MG63 (cell line): ENCODE measurements around the gene DENR. TPM values are rescaled to one million over a fixed set of nuclear protein-coding genes. Genes with fewer than 3 reads are reported as not detected.
A peak's percentile ranks its signal among the peaks of the same experiment; 100 is the strongest.
"Not testable (repeated sequence)": the region's sequence is repeated elsewhere in the genome, so short reads cannot be mapped to it uniquely, and the experiment has no call there.

Source experiments
- DNase-seq: peaks from one replicate; pipeline ENCODE4 v3.0.0-alpha.2; 2020
- H3K27me3 ChIP-seq: fragments of 250-450 bp; sonication (Bioruptor Pico); 2 replicates; pipeline ENCODE4 v1.5.1; 2020; ENCODE audit warnings: mild to moderate bottlenecking, moderate library complexity
- H3K36me3 ChIP-seq: fragments of 250-450 bp; sonication (Bioruptor Pico); 2 replicates; pipeline ENCODE4 v1.5.1; 2020; ENCODE audit warnings: mild to moderate bottlenecking, moderate library complexity
- H3K4me3 ChIP-seq: fragments of 250-450 bp; sonication (Bioruptor Pico); 2 replicates; pipeline ENCODE4 v1.5.1; 2020; ENCODE audit warnings: mild to moderate bottlenecking, moderate library complexity
- H3K9me3 ChIP-seq: fragments of 250-450 bp; sonication (Bioruptor Pico); 2 replicates; pipeline ENCODE4 v1.5.1; 2020; ENCODE audit warnings: mild to moderate bottlenecking, moderate library complexity
- total RNA-seq: library from RNA; depleted of rRNA; stranded (reverse); fragments of >200 nt; shearing (Covaris generic); gene quantifications from 2 replicates; pipeline ENCODE4 v1.2.3, GENCODE V29; 2014; ENCODE audit warnings: low replicate concordance; rRNA removed

The DENR gene, protein sequence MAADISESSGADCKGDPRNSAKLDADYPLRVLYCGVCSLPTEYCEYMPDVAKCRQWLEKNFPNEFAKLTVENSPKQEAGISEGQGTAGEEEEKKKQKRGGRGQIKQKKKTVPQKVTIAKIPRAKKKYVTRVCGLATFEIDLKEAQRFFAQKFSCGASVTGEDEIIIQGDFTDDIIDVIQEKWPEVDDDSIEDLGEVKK
- total RNA-seq: 19.7 and 26.8 TPM in 2 replicates

- no peaks in the 10 kb centered on the region for H3K27me3 ChIP-seq
- H3K36me3 ChIP-seq: peaks cover 47% of the 10 kb centered on the region
- DNase-seq: peak; percentile 97
- H3K4me3 ChIP-seq: peak within 1 kb of the TSS; percentile 92
- H3K9me3 ChIP-seq: no peaks in the 10 kb centered on the region
Measured at GRCh38 chr12:122752464-122753318, at the start of gene DENR. TSS of gene DENR (plus strand) at chr12:122752824. CDS start at chr12:122753702, 878 bp downstream.

DNA sequence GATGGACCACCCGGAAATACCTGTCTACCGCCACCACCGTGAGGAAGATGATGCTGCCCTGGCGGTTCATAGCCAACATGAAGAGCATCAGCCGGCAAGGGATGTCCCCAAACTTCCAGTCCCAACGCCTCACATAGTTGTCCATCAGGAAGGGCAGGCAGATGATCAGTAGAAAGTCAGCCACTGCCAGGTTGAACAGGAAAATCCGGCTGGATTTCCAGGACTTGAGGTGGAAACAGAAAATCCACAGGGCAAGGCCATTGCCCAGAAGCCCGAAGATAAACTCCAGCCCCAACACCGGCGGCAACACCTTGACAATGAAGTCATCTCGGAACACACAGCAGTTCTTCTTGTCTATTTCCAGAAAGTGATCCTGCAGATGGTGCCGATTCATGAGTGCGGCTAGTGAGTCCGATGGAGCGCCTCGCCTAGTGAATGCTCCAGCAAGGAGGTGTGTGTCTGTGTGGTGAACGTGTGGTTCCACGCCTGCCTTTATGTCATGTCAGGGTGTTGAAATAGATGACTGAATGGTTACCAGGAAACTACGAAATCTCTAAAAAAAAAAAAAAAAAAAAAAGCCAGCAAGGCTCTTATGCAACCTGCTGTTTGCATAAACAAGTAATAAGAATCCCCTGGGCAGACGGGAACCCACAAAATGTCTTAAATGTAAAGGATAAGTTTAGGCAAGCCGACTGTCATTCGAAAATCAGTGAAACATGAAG, 49.6 kb upstream of the DENR start, which contains the start of gene HCAR2:
Gene HCAR2 (minus strand): TSS at position 468 of the 722 bp plus-strand sequence. CDS start 74 bp downstream, at position 394.
- H3K9me3 ChIP-seq, DNase-seq, H3K4me3 ChIP-seq, H3K36me3 ChIP-seq, H3K27me3 ChIP-seq: not testable (repeated sequence)

DNA sequence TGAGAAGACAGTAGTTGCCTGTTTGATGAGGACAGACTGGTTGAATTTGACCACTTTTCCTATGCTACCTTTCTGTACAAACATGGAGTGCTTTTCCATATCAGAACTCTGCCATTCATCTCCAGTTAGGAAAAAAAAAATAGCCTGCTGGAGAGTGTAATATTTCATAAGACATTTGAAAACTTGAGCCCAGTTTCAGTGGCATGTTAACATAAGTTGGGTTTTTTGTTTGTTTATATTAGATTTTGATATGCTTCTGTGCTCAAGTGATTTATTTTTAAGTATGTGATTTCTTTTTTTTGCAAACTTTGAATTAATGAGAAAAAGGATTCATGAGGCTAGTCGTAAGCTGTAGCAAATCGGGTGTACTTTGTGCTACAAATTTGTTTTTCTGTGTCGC, 48.8 kb upstream of the DENR start:
- not testable (repeated sequence) for DNase-seq, H3K9me3 ChIP-seq, H3K27me3 ChIP-seq, H3K36me3 ChIP-seq, H3K4me3 ChIP-seq

GRCh38 chr12:122709287-122709686, 43.3 kb upstream of the DENR start:
- H3K36me3 ChIP-seq, H3K4me3 ChIP-seq, H3K27me3 ChIP-seq, H3K9me3 ChIP-seq, DNase-seq: not testable (repeated sequence)

GRCh38 chr12:122710341-122710740, 42.3 kb upstream of the DENR start:
- not testable (repeated sequence) for H3K27me3 ChIP-seq, DNase-seq, H3K36me3 ChIP-seq, H3K9me3 ChIP-seq, H3K4me3 ChIP-seq

GRCh38 chr12:122711266-122711665, 41.4 kb upstream of the DENR start:
- not testable (repeated sequence) for DNase-seq, H3K27me3 ChIP-seq, H3K36me3 ChIP-seq, H3K9me3 ChIP-seq, H3K4me3 ChIP-seq

- H3K4me3 ChIP-seq, DNase-seq, H3K27me3 ChIP-seq, H3K9me3 ChIP-seq, H3K36me3 ChIP-seq: not testable (repeated sequence)
Measured at GRCh38 chr12:122713491-122714188, 39.0 kb upstream of the DENR start.

- H3K4me3 ChIP-seq, H3K36me3 ChIP-seq, H3K27me3 ChIP-seq, H3K9me3 ChIP-seq, DNase-seq: not testable (repeated sequence)
Measured at GRCh38 chr12:122715211-122715610, 37.4 kb upstream of the DENR start.

DNA sequence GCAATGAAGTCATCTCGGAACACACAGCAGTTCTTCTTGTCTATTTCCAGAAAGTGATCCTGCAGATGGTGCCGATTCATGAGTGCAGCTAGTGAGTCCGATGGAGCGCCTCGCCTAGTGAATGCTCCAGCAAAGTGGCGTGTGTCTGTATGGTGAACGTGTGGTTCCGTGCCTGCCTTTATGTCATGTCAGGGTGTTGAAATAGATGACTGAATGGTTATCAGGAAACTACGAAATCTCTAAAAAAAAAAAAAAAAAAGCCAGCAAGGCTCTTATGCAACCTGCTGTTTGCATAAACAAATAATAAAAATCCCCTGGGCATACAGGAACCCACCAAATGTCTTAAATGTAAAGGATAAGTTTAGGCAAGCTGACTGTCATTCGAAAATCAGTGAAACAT, 36.0 kb upstream of the DENR start, which contains the start of gene HCAR3:
Gene HCAR3 (minus strand): TSS at position 154 of the 400 bp plus-strand sequence. CDS start 74 bp downstream, at position 80.
- not testable (repeated sequence) for H3K4me3 ChIP-seq, H3K36me3 ChIP-seq, H3K9me3 ChIP-seq, DNase-seq, H3K27me3 ChIP-seq

- DNase-seq: no peak
- no peaks in the 10 kb centered on the region; the same call in 1 of the 2 replicates for H3K27me3 ChIP-seq
- no peak overlapping the region for H3K4me3 ChIP-seq
Measured at GRCh38 chr12:122721057-122721545, 31.5 kb upstream of the DENR start.

GRCh38 chr12:122722387-122722786, 30.2 kb upstream of the DENR start:
- Histone ChIP-seq H3K36me3 (no peaks in the 10 kb centered on the region), H3K9me3 (no peaks in the 10 kb centered on the region), H3K27me3 (no peaks in the 10 kb centered on the region; the same call in 1 of the 2 replicates), H3K4me3 (no peak overlapping the region)
- DNase-seq: no peak

More at GRCh38 chr12:122721057-122721545, 31.5 kb upstream of the DENR start:
- H3K9me3 ChIP-seq: no peaks in the 10 kb centered on the region
- H3K36me3 ChIP-seq: no peaks in the 10 kb centered on the region

DNA sequence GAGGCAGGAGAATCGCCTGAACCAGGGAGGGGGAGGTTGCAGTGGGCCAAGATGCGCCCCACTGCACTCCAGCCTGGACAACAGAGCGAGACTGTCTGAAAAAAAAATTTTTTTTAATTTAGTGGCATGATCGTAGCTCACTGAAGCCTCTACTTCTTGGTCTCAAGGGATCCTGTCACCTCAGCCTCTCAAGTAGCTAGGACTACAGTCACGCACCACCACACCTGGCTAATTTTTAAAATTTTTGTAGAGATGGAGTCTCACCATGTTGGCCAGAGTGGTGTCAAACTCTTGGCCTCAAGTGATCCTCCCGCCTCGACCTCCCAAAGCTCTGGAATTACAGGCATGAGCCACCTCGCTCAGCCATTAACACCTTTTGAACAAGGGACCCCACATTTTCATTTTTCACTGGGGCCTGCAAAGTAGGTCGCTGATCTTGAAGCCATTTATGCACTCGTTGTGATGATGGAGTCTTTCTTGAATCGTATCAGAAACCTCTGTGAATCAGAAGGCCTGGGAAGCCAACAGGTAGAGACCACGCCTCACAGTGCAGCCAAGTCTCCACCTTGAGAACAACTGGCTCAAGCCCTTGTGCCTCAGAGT, 27.9 kb upstream of the DENR start:
- Histone ChIP-seq H3K4me3 (no peak overlapping the region), H3K27me3 (no peaks in the 10 kb centered on the region; the same call in 1 of the 2 replicates), H3K9me3 (no peaks in the 10 kb centered on the region), H3K36me3 (no peaks in the 10 kb centered on the region)
- DNase-seq: no peak

GRCh38 chr12:122725452-122726079, 27.1 kb upstream of the DENR start:
- no peak for DNase-seq
- no peaks in the 10 kb centered on the region; the same call in 1 of the 2 replicates for H3K27me3 ChIP-seq
- no peak overlapping the region for H3K4me3 ChIP-seq
- no peaks in the 10 kb centered on the region for H3K9me3 ChIP-seq
- no peaks in the 10 kb centered on the region for H3K36me3 ChIP-seq

DNA sequence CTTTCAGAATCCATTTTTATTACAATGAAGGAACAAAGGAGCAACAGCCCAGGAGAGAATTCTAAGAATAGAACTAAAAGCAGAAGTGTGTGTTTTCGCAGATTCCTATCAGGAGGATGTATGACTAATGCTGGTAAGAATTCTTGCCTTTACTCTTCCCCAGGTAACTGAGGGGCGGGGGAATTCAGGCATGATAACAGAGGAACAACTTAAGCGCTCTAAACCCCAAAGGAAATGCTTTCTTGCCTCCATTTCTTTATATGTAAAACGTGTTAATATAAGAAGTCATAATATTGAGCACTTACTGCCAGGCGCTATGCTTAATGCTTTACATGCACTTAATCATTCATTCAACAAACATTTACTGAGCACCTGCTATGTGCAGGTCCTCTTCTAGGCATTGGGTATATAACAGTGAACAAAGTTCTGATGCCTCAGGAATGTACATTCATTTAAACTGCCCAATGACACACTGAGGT, 26.5 kb upstream of the DENR start:
- H3K36me3 ChIP-seq: no peaks in the 10 kb centered on the region; the same call in 1 of the 2 replicates
- H3K4me3 ChIP-seq: no peak overlapping the region
- DNase-seq: no peak
- H3K9me3 ChIP-seq: no peaks in the 10 kb centered on the region
- no peaks in the 10 kb centered on the region; the same call in 1 of the 2 replicates for H3K27me3 ChIP-seq

DNA sequence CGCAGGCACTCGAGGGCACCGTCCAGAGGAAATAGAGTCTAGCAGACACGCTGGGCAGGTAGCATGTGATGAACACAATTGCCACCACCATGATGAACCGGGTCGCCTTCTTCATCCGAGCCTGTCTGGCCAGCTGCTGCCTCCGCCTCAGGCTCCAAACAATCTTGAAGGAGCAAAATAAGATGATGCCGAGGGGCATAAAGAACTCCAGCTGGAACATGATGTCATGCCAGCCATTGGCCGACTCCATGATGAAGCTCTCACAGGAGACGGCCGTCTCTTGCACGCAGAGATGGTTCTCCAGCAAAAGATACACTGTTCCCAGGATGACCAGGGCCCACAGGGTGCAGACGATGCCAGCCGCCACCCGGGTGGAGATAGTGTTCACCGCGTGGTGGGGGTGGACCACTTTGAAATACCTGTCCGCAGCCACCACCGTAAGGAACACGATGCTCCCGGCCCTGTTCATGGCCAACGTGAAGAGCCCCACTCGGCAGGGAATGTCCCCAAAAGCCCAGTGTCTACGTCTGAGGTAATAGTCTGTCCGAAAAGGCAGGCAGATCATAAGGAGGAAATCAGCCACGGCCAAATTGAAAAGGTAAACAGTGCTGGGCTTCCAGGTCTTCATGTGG, 22.9 kb upstream of the DENR start:
- Histone ChIP-seq H3K9me3 (no peaks in the 10 kb centered on the region), H3K27me3 (no peaks in the 10 kb centered on the region; the same call in 1 of the 2 replicates), H3K4me3 (no peak overlapping the region), H3K36me3 (no peaks in the 10 kb centered on the region; the same call in 1 of the 2 replicates)
- no peak for DNase-seq
